ENCODE data around the gene BRK1.

DNA sequence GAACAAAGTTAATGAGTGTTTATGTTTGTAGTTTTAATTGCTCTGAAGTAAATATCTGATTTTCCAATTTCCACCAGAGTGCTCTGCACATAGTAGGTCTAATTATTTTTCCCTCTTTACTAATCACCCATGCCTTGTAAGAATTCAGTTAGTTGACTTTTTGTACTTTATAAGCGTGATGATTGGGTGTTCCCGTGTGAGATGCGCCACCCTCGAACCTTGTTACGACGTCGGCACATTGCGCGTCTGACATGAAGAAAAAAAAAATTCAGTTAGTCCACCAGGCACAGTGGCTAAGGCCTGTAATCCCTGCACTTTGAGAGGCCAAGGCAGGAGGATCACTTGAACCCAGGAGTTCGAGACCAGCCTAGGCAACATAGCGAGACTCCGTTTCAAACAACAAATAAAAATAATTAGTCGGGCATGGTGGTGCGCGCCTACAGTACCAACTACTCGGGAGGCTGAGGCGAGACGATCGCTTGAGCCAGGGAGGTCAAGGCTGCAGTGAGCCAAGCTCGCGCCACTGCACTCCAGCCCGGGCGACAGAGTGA is 25.6 kb downstream of the BRK1 start:
- TF ChIP-seq, protein P1, sequence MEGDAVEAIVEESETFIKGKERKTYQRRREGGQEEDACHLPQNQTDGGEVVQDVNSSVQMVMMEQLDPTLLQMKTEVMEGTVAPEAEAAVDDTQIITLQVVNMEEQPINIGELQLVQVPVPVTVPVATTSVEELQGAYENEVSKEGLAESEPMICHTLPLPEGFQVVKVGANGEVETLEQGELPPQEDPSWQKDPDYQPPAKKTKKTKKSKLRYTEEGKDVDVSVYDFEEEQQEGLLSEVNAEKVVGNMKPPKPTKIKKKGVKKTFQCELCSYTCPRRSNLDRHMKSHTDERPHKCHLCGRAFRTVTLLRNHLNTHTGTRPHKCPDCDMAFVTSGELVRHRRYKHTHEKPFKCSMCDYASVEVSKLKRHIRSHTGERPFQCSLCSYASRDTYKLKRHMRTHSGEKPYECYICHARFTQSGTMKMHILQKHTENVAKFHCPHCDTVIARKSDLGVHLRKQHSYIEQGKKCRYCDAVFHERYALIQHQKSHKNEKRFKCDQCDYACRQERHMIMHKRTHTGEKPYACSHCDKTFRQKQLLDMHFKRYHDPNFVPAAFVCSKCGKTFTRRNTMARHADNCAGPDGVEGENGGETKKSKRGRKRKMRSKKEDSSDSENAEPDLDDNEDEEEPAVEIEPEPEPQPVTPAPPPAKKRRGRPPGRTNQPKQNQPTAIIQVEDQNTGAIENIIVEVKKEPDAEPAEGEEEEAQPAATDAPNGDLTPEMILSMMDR (IDR thresholded peaks at IDR 0.05): no peak
- TF ChIP-seq EP300 (IDR thresholded peaks at IDR 0.05): no peak

Data from sigmoid colon (tissue), 4 donors.